NCI-H1930 (cell line): ENCODE data around the gene PDE5A.
"Not testable (repeated sequence)": the region's sequence is repeated elsewhere in the genome, so short reads cannot be mapped to it uniquely, and the experiment has no call there.

Experiments
- DNase-seq, 2 experiments: peaks; one replicate each; lab custom pipeline; 2025; lab: John Stamatoyannopoulos, UW

Gene PDE5A

GRCh38 chr4:119628281-119629141 lies at the start of gene PDE5A:
Gene PDE5A, minus strand, starts transcription at chr4:119628804. Its CDS starts 133 bp downstream, at chr4:119628671.
- DNase-seq = peak; percentile 81 to 86

DNA sequence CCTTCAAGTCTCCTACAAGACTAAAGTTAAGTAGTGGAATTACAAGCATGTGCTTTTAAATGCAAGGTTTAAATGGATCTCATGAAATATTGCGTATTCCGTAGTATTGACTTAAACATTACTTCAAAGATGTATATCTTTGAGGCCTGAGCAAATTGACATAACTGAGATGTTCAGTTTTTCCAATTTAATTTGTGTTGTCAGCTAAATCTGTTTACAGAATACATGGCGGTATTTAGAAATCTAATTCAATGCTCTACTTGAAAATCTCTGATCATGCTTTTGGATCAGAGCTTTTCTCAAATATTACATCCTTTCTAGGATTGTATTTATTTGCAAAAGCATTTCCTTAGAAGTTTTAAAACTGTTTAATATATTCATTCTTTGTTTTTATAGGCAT lies 47.5 kb upstream of the PDE5A start:
- no peak for DNase-seq

- no peak for DNase-seq
These were observed 46.8 kb upstream of the PDE5A start for GRCh38 chr4:119675391-119675790.

DNA sequence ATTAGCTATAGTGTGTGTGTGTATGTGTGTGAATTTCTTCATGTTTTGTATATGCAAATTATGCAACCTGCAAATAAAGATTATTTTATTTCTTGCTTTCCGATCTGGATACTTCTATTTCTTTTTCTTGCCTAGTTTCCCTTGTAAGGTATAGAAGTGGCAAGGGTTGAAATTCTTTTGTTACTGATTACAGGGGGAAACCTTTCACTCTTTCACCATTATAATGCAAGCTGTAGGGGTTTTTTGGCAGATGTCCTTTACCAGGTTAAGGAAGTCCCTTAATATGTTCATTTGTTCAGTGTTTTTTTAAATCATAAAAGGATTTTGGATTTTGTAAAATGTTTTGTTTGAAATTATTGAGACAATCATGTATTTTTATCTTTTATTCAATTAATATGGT lies 44.3 kb upstream of the PDE5A start:
- DNase-seq = no peak

DNA sequence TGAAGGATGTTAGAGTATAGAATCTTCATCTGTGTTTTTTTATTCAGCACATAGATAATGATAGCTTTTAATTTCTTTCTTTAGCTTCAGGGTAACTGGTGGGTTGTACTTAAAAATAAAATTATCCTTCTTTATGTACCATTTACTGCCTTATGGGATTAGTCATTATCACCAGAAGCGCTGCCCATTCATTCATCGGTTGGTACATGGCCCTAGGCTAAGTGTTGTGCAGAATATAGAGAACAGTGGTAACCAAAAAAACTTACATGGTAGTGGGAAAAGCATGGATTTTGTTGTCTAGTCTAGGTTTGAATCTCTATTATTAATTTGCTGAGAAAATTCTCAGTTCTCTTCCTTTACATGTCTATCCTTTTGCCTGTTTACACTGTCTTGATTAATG lies 43.5 kb upstream of the PDE5A start:
- no peak for DNase-seq

DNA sequence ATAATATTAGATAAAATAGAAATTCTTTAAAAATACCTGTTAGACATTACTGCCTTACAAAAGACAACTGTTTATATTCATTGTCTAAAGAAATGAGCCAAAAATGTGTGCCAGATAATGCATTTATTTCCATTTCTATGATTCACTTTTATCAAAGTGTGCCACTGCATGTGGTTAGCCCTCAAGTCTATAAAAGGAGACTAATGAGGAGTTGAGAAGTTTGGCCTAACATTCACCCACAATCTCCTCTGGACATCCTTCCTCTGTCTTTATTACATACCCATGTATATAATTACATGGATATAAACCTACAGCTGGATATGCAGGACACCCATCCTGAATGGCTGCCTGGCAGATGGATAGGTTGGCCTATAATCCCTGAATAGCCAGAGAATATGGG lies 42.6 kb upstream of the PDE5A start:
- DNase-seq = no peak

- no peak for DNase-seq
These were observed 39.2 kb upstream of the PDE5A start for GRCh38 chr4:119667802-119668201.

- DNase-seq = no peak
These were observed 38.1 kb upstream of the PDE5A start for GRCh38 chr4:119666653-119667091.

GRCh38 chr4:119665752-119666151 lies 37.1 kb upstream of the PDE5A start:
- DNase-seq = no peak

- DNase-seq = no peak
These were observed 35.7 kb upstream of the PDE5A start for GRCh38 chr4:119664168-119664907.

DNA sequence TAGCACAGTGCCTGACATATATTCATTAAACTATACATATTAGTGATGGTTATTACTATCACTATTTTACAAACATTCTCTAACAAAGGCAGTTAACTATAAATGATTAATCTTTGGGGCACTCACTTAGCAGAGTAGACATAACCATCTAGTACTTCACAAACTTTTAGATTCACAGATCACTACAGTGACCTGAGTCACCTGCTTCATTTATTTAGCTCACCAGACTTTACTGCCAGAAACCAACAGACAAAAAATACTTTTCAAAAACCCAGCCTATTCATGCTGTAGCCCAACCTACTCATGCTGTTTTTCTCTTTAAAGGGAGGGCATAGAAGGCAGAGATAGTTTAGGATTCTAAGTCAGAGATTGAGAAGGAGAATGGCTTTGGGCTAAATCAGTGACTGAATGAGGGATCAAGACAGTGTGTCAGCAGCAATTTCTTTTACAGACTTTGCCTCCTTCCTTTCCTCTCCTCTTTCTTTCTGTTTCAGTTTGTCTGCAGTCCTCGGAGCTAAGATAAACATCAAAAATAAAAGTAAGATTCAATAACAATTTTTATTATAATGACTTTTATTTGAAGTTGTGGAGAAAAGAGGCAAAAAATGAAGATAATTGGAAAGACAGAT lies 34.7 kb upstream of the PDE5A start:
- no peak for DNase-seq

DNA sequence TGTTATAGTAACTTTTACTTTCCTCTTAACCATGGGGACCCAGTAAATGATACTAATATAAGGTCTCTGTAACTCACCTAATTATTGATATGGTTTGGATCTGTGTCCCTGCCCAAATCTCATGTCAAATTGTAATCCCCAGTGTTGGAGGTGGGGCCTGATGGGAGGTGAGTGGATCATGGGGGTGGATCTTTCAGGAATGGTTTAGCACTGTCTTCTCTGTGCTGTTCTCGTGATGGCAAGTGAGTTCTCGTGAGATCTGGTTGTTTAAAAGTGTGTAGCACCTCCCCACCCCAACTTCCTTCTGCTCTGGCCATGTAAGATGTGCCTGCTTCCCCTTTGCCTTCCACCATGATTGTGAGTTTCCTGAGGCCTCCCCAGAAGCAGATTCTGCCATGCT lies 34.0 kb upstream of the PDE5A start:
- DNase-seq = not testable (repeated sequence)

DNA sequence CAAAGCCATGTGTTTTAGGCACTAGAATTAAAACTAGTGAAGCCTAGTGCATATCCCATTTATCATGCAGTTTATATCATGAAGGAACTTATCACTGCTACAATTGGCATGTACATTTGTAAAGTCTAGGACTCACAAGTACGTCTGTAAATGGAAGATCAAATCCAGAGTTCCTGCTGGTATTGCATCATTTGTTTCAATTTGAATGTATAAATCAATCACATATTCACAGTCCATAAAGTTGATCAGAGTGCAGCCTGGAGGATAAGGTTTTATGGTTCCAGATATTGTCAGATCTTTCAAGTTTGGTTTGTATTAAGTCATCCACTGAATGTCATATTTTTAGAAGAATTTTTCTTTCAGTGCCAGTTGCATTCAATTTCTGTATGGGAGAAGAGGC lies 32.6 kb upstream of the PDE5A start:
- no peak for DNase-seq

DNA sequence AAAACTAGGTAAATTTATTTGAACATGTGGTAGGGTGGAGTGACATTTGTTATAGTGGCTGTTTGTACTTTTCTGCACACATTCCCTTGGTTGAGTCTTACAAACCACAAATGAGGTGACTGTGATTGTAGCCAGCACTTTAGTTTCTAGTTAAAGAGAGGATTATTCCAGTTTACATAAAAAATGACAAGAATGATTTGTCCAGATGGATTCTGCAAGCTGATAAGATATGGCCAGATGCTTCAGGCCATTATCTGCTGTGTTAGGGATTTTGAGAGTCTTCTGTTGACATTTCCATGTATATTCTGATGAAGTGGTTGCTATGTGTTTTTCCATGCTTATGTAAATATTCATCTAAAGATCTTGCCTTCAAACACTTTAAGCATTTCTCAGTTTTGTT lies 31.0 kb upstream of the PDE5A start:
- no peak for DNase-seq

GRCh38 chr4:119657111-119657611 lies 28.6 kb upstream of the PDE5A start:
- DNase-seq = no peak

DNA sequence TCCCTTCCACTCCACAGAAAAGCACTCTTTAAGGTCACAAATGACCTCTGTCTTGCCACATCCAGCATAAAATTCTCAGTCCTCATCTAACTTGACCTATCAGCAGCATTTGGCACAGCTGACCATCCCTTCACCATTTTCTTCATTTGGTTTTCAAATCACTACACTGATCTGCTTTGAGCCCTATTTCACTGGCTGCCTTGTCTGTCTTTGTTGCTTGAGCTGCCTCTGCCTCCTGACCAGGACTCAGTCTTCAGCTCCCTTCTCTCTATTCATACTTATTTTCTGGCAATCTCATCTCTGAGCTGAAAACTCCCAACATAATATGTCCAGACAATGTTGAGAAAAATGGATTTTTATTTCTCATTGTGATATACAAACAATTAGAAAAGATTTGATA lies 27.7 kb upstream of the PDE5A start:
- no peak for DNase-seq

GRCh38 chr4:119655111-119655837 lies 26.7 kb upstream of the PDE5A start:
- DNase-seq = no peak

DNA sequence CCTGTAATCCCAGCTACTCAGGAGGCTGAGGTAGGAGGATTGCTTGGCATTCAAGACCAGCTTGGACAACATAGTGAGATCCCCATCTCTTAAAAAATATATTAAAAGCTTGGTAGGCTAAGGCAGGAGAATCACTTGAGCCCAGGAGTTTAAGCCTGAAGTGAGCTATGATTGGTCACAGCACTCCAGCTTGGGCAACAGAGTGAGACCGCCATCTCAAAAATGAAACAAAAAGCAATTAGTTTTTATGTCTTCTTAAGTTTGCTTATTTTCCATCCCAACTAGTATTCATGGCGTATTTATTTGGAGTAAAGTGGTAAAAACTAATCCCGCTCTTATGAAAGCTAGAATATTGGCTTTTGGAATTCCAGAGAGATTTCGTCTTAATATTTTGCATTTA lies 25.4 kb upstream of the PDE5A start:
- DNase-seq = no peak

- DNase-seq = no peak
These were observed 24.4 kb upstream of the PDE5A start for GRCh38 chr4:119652998-119653397.

- no peak for DNase-seq
These were observed 19.8 kb upstream of the PDE5A start for GRCh38 chr4:119648398-119648797.

DNA sequence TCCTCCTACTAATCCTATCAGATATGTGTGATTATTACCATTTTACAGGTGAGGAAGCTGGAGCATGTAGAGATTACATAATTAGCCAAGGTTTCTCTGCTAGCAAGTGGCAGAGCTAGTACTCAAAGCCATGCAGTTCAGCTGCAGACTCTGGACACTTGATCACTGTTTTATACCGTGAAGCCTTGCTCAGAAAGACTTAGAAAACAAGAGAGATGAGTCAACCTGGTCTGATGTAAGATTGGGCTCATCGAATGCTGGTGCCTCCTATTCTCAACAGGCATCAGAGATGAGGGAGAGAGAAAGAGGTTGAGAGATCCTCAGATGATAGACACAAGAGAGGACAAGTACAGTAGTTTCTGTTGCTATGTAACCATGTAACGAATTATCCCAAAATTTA lies 19.0 kb upstream of the PDE5A start:
- no peak for DNase-seq
